GM23338 (cell line): ENCODE measurements around the gene ECHDC1.

ENCODE experiments used
- CREB1 ChIP-seq: fragments of 250-450 bp; sonication (Bioruptor Pico); IDR thresholded peaks from 2 replicates; pipeline ENCODE4 v1.5.0; 2020; ENCODE audit warnings: low read depth, mild to moderate bottlenecking, moderate library complexity
- EZH2 ChIP-seq: fragments of 200-600 bp; sonication (generic); IDR thresholded peaks from one replicate; pipeline ENCODE4 v1.8.0; 2017; ENCODE audit warnings: antibody characterized with exemption, mild to moderate bottlenecking, low read depth; ENCODE audit not compliant: unreplicated experiment
- EZH2phosphoT487 ChIP-seq: fragments of 200-600 bp; sonication (generic); IDR thresholded peaks from one replicate; pipeline ENCODE4 v1.8.1; 2018; ENCODE audit warnings: antibody characterized with exemption; ENCODE audit not compliant: unreplicated experiment
- JUNB ChIP-seq: IDR thresholded peaks from one replicate; pipeline ENCODE4 v1.6.1; 2016; ENCODE audit warnings: antibody characterized with exemption; ENCODE audit not compliant: unreplicated experiment
- NANOG ChIP-seq: IDR thresholded peaks from 2 replicates; pipeline ENCODE4 v1.6.1; 2016; ENCODE audit warnings: antibody characterized with exemption, borderline replicate concordance
- POLR2AphosphoS5 ChIP-seq: IDR thresholded peaks from 2 replicates; pipeline ENCODE4 v1.6.1; 2016; ENCODE audit warnings: antibody characterized with exemption, low read depth
- ZNF331 ChIP-seq: fragments of 250-450 bp; sonication (Bioruptor Pico); IDR thresholded peaks from 2 replicates; pipeline ENCODE4 v1.5.0; 2020; ENCODE audit warnings: low read depth, mild to moderate bottlenecking, moderate library complexity
- TF ChIP-seq, protein P1 (sequence below), 2 experiments: fragments of 200-600 bp in 1 of 2; sonication (generic) in 1 of 2; conservative IDR thresholded peaks; 2 replicates each; pipeline versions ENCODE4 v1.5.1 to v1.6.1; 2016 to 2017; ENCODE audit warnings: antibody characterized with exemption in 2 of 2, low read depth in 2 of 2, mild to moderate bottlenecking in 2 of 2, moderate library complexity in 1 of 2
- TF ChIP-seq, protein P2 (sequence below): IDR thresholded peaks from one replicate; pipeline ENCODE4 v1.6.1; 2018; ENCODE audit warnings: antibody characterized with exemption; ENCODE audit not compliant: unreplicated experiment

GRCh38 chr6:127301199-127301700, 42.2 kb downstream of the ECHDC1 start:
- TF ChIP-seq EZH2 = no peak
- TF ChIP-seq, protein P1, sequence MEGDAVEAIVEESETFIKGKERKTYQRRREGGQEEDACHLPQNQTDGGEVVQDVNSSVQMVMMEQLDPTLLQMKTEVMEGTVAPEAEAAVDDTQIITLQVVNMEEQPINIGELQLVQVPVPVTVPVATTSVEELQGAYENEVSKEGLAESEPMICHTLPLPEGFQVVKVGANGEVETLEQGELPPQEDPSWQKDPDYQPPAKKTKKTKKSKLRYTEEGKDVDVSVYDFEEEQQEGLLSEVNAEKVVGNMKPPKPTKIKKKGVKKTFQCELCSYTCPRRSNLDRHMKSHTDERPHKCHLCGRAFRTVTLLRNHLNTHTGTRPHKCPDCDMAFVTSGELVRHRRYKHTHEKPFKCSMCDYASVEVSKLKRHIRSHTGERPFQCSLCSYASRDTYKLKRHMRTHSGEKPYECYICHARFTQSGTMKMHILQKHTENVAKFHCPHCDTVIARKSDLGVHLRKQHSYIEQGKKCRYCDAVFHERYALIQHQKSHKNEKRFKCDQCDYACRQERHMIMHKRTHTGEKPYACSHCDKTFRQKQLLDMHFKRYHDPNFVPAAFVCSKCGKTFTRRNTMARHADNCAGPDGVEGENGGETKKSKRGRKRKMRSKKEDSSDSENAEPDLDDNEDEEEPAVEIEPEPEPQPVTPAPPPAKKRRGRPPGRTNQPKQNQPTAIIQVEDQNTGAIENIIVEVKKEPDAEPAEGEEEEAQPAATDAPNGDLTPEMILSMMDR (conservative IDR thresholded peaks at IDR 0.05; ENCODE audit: low read depth in 2 of 2) = no peak
- TF ChIP-seq CREB1 (CRISPR knock-in tag) = no peak
- TF ChIP-seq JUNB = no peak
- TF ChIP-seq EZH2phosphoT487 = no peak
- TF ChIP-seq, protein P2, sequence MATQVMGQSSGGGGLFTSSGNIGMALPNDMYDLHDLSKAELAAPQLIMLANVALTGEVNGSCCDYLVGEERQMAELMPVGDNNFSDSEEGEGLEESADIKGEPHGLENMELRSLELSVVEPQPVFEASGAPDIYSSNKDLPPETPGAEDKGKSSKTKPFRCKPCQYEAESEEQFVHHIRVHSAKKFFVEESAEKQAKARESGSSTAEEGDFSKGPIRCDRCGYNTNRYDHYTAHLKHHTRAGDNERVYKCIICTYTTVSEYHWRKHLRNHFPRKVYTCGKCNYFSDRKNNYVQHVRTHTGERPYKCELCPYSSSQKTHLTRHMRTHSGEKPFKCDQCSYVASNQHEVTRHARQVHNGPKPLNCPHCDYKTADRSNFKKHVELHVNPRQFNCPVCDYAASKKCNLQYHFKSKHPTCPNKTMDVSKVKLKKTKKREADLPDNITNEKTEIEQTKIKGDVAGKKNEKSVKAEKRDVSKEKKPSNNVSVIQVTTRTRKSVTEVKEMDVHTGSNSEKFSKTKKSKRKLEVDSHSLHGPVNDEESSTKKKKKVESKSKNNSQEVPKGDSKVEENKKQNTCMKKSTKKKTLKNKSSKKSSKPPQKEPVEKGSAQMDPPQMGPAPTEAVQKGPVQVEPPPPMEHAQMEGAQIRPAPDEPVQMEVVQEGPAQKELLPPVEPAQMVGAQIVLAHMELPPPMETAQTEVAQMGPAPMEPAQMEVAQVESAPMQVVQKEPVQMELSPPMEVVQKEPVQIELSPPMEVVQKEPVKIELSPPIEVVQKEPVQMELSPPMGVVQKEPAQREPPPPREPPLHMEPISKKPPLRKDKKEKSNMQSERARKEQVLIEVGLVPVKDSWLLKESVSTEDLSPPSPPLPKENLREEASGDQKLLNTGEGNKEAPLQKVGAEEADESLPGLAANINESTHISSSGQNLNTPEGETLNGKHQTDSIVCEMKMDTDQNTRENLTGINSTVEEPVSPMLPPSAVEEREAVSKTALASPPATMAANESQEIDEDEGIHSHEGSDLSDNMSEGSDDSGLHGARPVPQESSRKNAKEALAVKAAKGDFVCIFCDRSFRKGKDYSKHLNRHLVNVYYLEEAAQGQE = no peak
- no peak for TF ChIP-seq POLR2AphosphoS5
- TF ChIP-seq NANOG = no peak
- TF ChIP-seq ZNF331 = no peak
